Bronchial epithelial cell (primary cell): ENCODE results near the gene ZC3H12C. TPM values are rescaled to one million over a fixed set of nuclear protein-coding genes. Genes with fewer than 3 reads are reported as not detected.

Experiments used
- DNase-seq: peaks from one replicate; pipeline ENCODE4 v3.0.0-alpha.2; 2010; ENCODE audit warnings: low read depth
- FAIRE-seq: peaks from 2 replicates; lab custom pipeline; 2011; peaks lifted over from hg19 to GRCh38; lab: Jason Lieb, UNC
- H3K27me3 ChIP-seq: 2 replicates; pipeline ENCODE4 v1.5.1; 2011; ENCODE audit warnings: low read length; ENCODE audit not compliant: control insufficient read depth, insufficient read depth
- H3K36me3 ChIP-seq: 2 replicates; pipeline ENCODE4 v1.5.1; 2011; ENCODE audit warnings: low read length; ENCODE audit not compliant: control insufficient read depth, insufficient read depth
- H3K4me3 ChIP-seq: 2 replicates; pipeline ENCODE4 v1.5.1; 2011; ENCODE audit warnings: mild to moderate bottlenecking, low read depth, low read length, control low read depth
- total RNA-seq: library from RNA; depleted of rRNA; stranded (reverse); fragments of >200 nt; gene quantifications from 2 replicates; pipeline ENCODE4 v1.2.1, GENCODE V29; 2014
- TF ChIP-seq, protein P1 (sequence below): IDR thresholded peaks from 2 replicates; pipeline ENCODE4 v1.5.1; 2011; ENCODE audit warnings: mild to moderate bottlenecking, moderate library complexity, low read length, control low read depth, inconsistent platforms; ENCODE audit not compliant: insufficient read depth, severe bottlenecking

The ZC3H12C gene
- total RNA-seq, 1 donor from 2014 or later: 5.3 TPM

GRCh38 chr11:110165039-110165925, 72.1 kb downstream of the ZC3H12C start:
- peaks cover 3% of the 10 kb centered on the region for H3K36me3 ChIP-seq
- FAIRE-seq: no peak
- H3K27me3 ChIP-seq: no peaks in the 10 kb centered on the region
- no peak overlapping the region for H3K4me3 ChIP-seq
- no peak for DNase-seq
- TF ChIP-seq, protein P1, sequence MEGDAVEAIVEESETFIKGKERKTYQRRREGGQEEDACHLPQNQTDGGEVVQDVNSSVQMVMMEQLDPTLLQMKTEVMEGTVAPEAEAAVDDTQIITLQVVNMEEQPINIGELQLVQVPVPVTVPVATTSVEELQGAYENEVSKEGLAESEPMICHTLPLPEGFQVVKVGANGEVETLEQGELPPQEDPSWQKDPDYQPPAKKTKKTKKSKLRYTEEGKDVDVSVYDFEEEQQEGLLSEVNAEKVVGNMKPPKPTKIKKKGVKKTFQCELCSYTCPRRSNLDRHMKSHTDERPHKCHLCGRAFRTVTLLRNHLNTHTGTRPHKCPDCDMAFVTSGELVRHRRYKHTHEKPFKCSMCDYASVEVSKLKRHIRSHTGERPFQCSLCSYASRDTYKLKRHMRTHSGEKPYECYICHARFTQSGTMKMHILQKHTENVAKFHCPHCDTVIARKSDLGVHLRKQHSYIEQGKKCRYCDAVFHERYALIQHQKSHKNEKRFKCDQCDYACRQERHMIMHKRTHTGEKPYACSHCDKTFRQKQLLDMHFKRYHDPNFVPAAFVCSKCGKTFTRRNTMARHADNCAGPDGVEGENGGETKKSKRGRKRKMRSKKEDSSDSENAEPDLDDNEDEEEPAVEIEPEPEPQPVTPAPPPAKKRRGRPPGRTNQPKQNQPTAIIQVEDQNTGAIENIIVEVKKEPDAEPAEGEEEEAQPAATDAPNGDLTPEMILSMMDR: no peak

- no peaks in the 10 kb centered on the region for H3K27me3 ChIP-seq
- H3K36me3 ChIP-seq: peaks cover 3% of the 10 kb centered on the region
- TF ChIP-seq, protein P1: no peak
- FAIRE-seq (no peak), DNase-seq (no peak)
- H3K4me3 ChIP-seq: no peak overlapping the region
Measured at GRCh38 chr11:110168033-110168803, 75.0 kb downstream of the ZC3H12C start.

DNA sequence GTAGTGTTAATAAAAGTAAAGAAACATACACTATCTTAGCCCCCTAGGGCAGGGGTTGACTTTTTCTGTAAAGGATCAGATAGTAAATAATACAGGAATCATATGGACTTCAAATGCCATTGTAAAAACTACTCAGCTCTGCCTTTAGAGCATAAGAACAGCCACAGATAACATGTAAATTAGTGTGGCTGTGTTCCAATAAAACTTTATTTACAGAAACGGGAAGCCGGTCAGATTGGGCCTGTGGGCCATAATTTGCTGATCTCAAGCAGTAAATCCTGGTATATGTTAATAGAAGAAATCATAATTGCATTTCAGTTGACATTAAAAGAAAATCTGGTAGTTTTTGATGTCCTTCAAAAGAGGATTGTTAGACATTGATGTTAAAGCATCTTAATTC, 76.5 kb downstream of the ZC3H12C start:
- Histone ChIP-seq H3K4me3 (no peak overlapping the region), H3K27me3 (no peaks in the 10 kb centered on the region), H3K36me3 (peaks cover 3% of the 10 kb centered on the region)
- TF ChIP-seq, protein P1: no peak
- DNase-seq: no peak
- no peak for FAIRE-seq

- no peak overlapping the region for H3K4me3 ChIP-seq
- DNase-seq (no peak), FAIRE-seq (no peak)
- H3K36me3 ChIP-seq: no peaks in the 10 kb centered on the region
- TF ChIP-seq, protein P1: no peak
- no peaks in the 10 kb centered on the region for H3K27me3 ChIP-seq
Measured at GRCh38 chr11:110172468-110173065, 79.4 kb downstream of the ZC3H12C start.

DNA sequence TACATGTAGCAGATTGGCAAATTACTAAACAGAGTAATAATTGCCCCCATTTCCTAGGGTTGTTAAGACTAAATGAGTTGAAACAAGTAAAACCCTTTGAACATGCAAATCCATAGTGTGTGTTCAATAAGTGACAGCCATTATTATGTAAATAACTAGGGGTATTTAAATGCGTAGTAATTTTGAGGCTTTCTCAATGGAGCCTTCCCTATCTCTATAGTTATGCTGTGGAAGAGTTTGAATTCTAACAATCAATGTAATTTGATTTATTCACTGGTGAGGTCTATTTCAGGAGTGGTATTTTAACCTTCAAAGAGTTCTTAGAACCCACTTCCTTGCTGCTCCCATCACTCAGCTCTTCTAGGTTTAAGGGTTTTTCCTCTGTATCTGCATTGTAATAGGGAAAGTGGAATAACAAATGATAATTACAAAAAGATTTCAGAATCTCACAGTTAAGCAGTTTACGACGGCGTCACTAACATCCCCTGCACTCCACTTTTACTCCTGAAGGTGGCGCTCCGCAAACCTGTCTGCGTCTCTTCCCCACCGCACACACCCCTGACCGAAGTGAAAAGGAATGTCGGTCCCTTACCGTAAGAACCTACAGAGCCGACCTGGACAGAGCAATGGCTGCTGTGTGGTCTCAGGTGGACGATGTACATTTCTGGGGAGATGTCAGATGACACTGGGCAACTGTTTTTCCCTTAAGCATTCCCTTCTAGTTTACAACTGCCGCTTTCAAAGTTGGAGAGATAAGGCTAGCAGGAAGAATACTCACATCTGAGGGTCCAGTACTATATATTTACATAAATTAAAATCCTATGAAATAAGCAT, 80.8 kb downstream of the ZC3H12C start:
- Histone ChIP-seq H3K27me3 (no peaks in the 10 kb centered on the region), H3K4me3 (no peak overlapping the region), H3K36me3 (no peaks in the 10 kb centered on the region)
- TF ChIP-seq, protein P1: peak; percentile 90
- FAIRE-seq: no peak
- DNase-seq: peak; percentile 73
